Measurements from ENCODE around the gene TMEM63C. TPM values are rescaled to one million over a fixed set of nuclear protein-coding genes. Genes with fewer than 3 reads are reported as not detected.

The TMEM63C gene
- total and polyA plus RNA-seq, 4 experiments from 2014 or later: 0.36 to 1.7 TPM; not detected in 2

- Mint-ChIP-seq H3K4me3 (no peak overlapping the region), H3K36me3 (no peaks in the 10 kb centered on the region), H3K4me1 (peaks cover 0 to 1% (median 0%) of the 10 kb centered on the region in 4 donors), H3K27me3 (no peaks in the 10 kb centered on the region), H3K27ac (no peak overlapping the region), H3K9me3 (no peaks in the 10 kb centered on the region)
- intact Hi-C loops (cut with micrococcal nuclease): no loop called here
- no peaks in the 10 kb centered on the region for H3K36me3 ChIP-seq (ENCODE audit: insufficient read depth, low read length)
- no peak overlapping the region for H3K4me3 ChIP-seq (ENCODE audit: low read length in 2 of 2)
- DNase-seq: no peak
- CTCF ChIA-PET (ENCODE audit: partially characterized antibody): no interaction called here
- no peaks in the 10 kb centered on the region for H3K27me3 ChIP-seq (ENCODE audit: insufficient read depth, low read length)
- H3K9me3 ChIP-seq (ENCODE audit: control insufficient read depth in 1 of 2, low read length in 2 of 2): no peaks in the 10 kb centered on the region
- no peak overlapping the region for H3K27ac ChIP-seq (ENCODE audit: low read depth, low read length)
- no peaks in the 10 kb centered on the region for H3K4me1 ChIP-seq (ENCODE audit: insufficient read depth, low read length)
- POLR2A ChIA-PET (ENCODE audit: partially characterized antibody): no interaction called here
Measured at GRCh38 chr14:77239412-77239811, 57.8 kb downstream of the TMEM63C start.

- Mint-ChIP-seq H3K36me3 (no peaks in the 10 kb centered on the region), H3K27me3 (peaks cover 0 to 2% of the 10 kb centered on the region in 2 donors), H3K9me3 (no peaks in the 10 kb centered on the region), H3K27ac (no peak overlapping the region), H3K4me3 (no peak overlapping the region), H3K4me1 (peaks cover 0 to 1% (median 0%) of the 10 kb centered on the region in 4 donors)
- intact Hi-C loops (cut with micrococcal nuclease): no loop called here
- Histone ChIP-seq H3K9me3 (ENCODE audit: control insufficient read depth in 1 of 2, low read length in 2 of 2) (no peaks in the 10 kb centered on the region), H3K27me3 (ENCODE audit: insufficient read depth, low read length) (no peaks in the 10 kb centered on the region), H3K36me3 (ENCODE audit: insufficient read depth, low read length) (no peaks in the 10 kb centered on the region), H3K4me1 (ENCODE audit: insufficient read depth, low read length) (no peaks in the 10 kb centered on the region), H3K27ac (ENCODE audit: low read depth, low read length) (no peak overlapping the region), H3K4me3 (ENCODE audit: low read length in 2 of 2) (no peak overlapping the region)
- ChIA-PET CTCF (ENCODE audit: partially characterized antibody) (no interaction called here), POLR2A (ENCODE audit: partially characterized antibody) (no interaction called here)
- DNase-seq: no peak
Measured at GRCh38 chr14:77240336-77240915, 58.8 kb downstream of the TMEM63C start.

- H3K27ac Mint-ChIP-seq: peak overlapping the region in 1 of 7 donors; percentile 32
- H3K36me3 ChIP-seq (ENCODE audit: insufficient read depth, low read length): no peaks in the 10 kb centered on the region
- no peak overlapping the region for H3K27ac ChIP-seq (ENCODE audit: low read depth, low read length)
- peaks cover 0 to 1% (median 0%) of the 10 kb centered on the region in 4 donors for H3K4me1 Mint-ChIP-seq
- no peaks in the 10 kb centered on the region for H3K9me3 Mint-ChIP-seq
- H3K36me3 Mint-ChIP-seq: no peaks in the 10 kb centered on the region
- H3K27me3 Mint-ChIP-seq: peaks cover 2% of the 10 kb centered on the region in 2 donors
- no peaks in the 10 kb centered on the region for H3K9me3 ChIP-seq (ENCODE audit: control insufficient read depth in 1 of 2, low read length in 2 of 2)
- H3K27me3 ChIP-seq (ENCODE audit: insufficient read depth, low read length): no peaks in the 10 kb centered on the region
- no peak overlapping the region for H3K4me3 Mint-ChIP-seq
- intact Hi-C loops (cut with micrococcal nuclease): no loop called here
- H3K4me1 ChIP-seq (ENCODE audit: insufficient read depth, low read length): no peaks in the 10 kb centered on the region
- CTCF ChIA-PET (ENCODE audit: partially characterized antibody): no interaction called here
- POLR2A ChIA-PET (ENCODE audit: partially characterized antibody): no interaction called here
- DNase-seq: no peak
- no peak overlapping the region for H3K4me3 ChIP-seq (ENCODE audit: low read length in 2 of 2)
Measured at GRCh38 chr14:77241955-77242354, 60.4 kb downstream of the TMEM63C start.

- POLR2A ChIA-PET (ENCODE audit: partially characterized antibody): no interaction called here
Measured at GRCh38 chr14:77242752-77243151, 61.2 kb downstream of the TMEM63C start.

GRCh38 chr14:77243853-77244252 is 62.3 kb downstream of the TMEM63C start:
- Mint-ChIP-seq H3K36me3 (no peaks in the 10 kb centered on the region), H3K27ac (no peak overlapping the region), H3K4me1 (peaks cover 0 to 1% (median 0%) of the 10 kb centered on the region in 4 donors), H3K9me3 (no peaks in the 10 kb centered on the region), H3K4me3 (no peak overlapping the region), H3K27me3 (peaks cover 2% of the 10 kb centered on the region in 2 donors)
- Histone ChIP-seq H3K27me3 (ENCODE audit: insufficient read depth, low read length) (no peaks in the 10 kb centered on the region), H3K4me1 (ENCODE audit: insufficient read depth, low read length) (no peaks in the 10 kb centered on the region), H3K4me3 (ENCODE audit: low read length in 2 of 2) (no peak overlapping the region), H3K27ac (ENCODE audit: low read depth, low read length) (no peak overlapping the region), H3K36me3 (ENCODE audit: insufficient read depth, low read length) (no peaks in the 10 kb centered on the region), H3K9me3 (ENCODE audit: control insufficient read depth in 1 of 2, low read length in 2 of 2) (no peaks in the 10 kb centered on the region)
- POLR2A ChIA-PET (ENCODE audit: partially characterized antibody): no interaction called here
- CTCF ChIA-PET (ENCODE audit: partially characterized antibody): no interaction called here
- no peak for DNase-seq
- intact Hi-C loops (cut with micrococcal nuclease): no loop called here

More at GRCh38 chr14:77242752-77243151, 61.2 kb downstream of the TMEM63C start:
- CTCF ChIA-PET (ENCODE audit: partially characterized antibody): interaction anchor here (0.6 kb wide), 1 partner anchor 480 kb away, joined by 4 read pairs; no protein-coding TSS in a partner anchor
- intact Hi-C loops (cut with micrococcal nuclease): no loop called here
- Histone ChIP-seq H3K27ac (ENCODE audit: low read depth, low read length) (no peak overlapping the region), H3K27me3 (ENCODE audit: insufficient read depth, low read length) (no peaks in the 10 kb centered on the region), H3K4me3 (ENCODE audit: low read length in 2 of 2) (no peak overlapping the region), H3K9me3 (ENCODE audit: control insufficient read depth in 1 of 2, low read length in 2 of 2) (no peaks in the 10 kb centered on the region), H3K36me3 (ENCODE audit: insufficient read depth, low read length) (no peaks in the 10 kb centered on the region), H3K4me1 (ENCODE audit: insufficient read depth, low read length) (no peaks in the 10 kb centered on the region)
- H3K27me3 Mint-ChIP-seq: peaks cover 2% of the 10 kb centered on the region in 2 donors
- no peak for DNase-seq
- no peak overlapping the region for H3K27ac Mint-ChIP-seq
- H3K9me3 Mint-ChIP-seq: no peaks in the 10 kb centered on the region
- no peak overlapping the region for H3K4me3 Mint-ChIP-seq
- no peaks in the 10 kb centered on the region for H3K36me3 Mint-ChIP-seq
- H3K4me1 Mint-ChIP-seq: peaks cover 0 to 1% (median 0%) of the 10 kb centered on the region in 4 donors

- H3K4me3 ChIP-seq (ENCODE audit: low read length in 2 of 2): no peak overlapping the region
- H3K9me3 Mint-ChIP-seq: no peaks in the 10 kb centered on the region
- H3K4me1 ChIP-seq (ENCODE audit: insufficient read depth, low read length): no peaks in the 10 kb centered on the region
- H3K4me1 Mint-ChIP-seq: peaks cover 0 to 1% (median 0%) of the 10 kb centered on the region in 4 donors
- H3K27me3 ChIP-seq (ENCODE audit: insufficient read depth, low read length): no peaks in the 10 kb centered on the region
- H3K9me3 ChIP-seq (ENCODE audit: control insufficient read depth in 1 of 2, low read length in 2 of 2): no peaks in the 10 kb centered on the region
- peaks cover 2% of the 10 kb centered on the region in 2 donors for H3K27me3 Mint-ChIP-seq
- no peak overlapping the region for H3K27ac Mint-ChIP-seq
- H3K36me3 Mint-ChIP-seq: no peaks in the 10 kb centered on the region
- ChIA-PET POLR2A (ENCODE audit: partially characterized antibody) (no interaction called here), CTCF (ENCODE audit: partially characterized antibody) (no interaction called here)
- intact Hi-C loops (cut with micrococcal nuclease): no loop called here
- DNase-seq: no peak
- H3K36me3 ChIP-seq (ENCODE audit: insufficient read depth, low read length): no peaks in the 10 kb centered on the region
- H3K4me3 Mint-ChIP-seq: no peak overlapping the region
- H3K27ac ChIP-seq (ENCODE audit: low read depth, low read length): no peak overlapping the region
Measured at GRCh38 chr14:77245820-77246219, 64.2 kb downstream of the TMEM63C start.

- peaks cover 0 to 1% (median 0%) of the 10 kb centered on the region in 4 donors for H3K4me1 Mint-ChIP-seq
Measured at GRCh38 chr14:77246784-77247183, 65.2 kb downstream of the TMEM63C start.

More at GRCh38 chr14:77246784-77247183, 65.2 kb downstream of the TMEM63C start:
- H3K36me3 ChIP-seq (ENCODE audit: insufficient read depth, low read length): no peaks in the 10 kb centered on the region
- H3K27ac ChIP-seq (ENCODE audit: low read depth, low read length): no peak overlapping the region
- ChIA-PET CTCF (ENCODE audit: partially characterized antibody) (no interaction called here), POLR2A (ENCODE audit: partially characterized antibody) (no interaction called here)
- H3K4me3 ChIP-seq (ENCODE audit: low read length in 2 of 2): no peak overlapping the region
- no peak for DNase-seq
- no peaks in the 10 kb centered on the region for H3K27me3 ChIP-seq (ENCODE audit: insufficient read depth, low read length)
- H3K9me3 Mint-ChIP-seq: no peaks in the 10 kb centered on the region
- H3K27me3 Mint-ChIP-seq: peaks cover 2% of the 10 kb centered on the region in 2 donors
- H3K4me3 Mint-ChIP-seq: no peak overlapping the region
- H3K9me3 ChIP-seq (ENCODE audit: control insufficient read depth in 1 of 2, low read length in 2 of 2): no peaks in the 10 kb centered on the region
- no peaks in the 10 kb centered on the region for H3K36me3 Mint-ChIP-seq
- no peaks in the 10 kb centered on the region for H3K4me1 ChIP-seq (ENCODE audit: insufficient read depth, low read length)
- intact Hi-C loops (cut with micrococcal nuclease): no loop called here
- no peak overlapping the region for H3K27ac Mint-ChIP-seq

Data from CD4-positive, alpha-beta memory T cell (primary cell).